ENCODE results near the gene NPEPPS.
A peak's percentile ranks its signal among the peaks of the same experiment; 100 is the strongest.
"Not testable (repeated sequence)": the region's sequence is repeated elsewhere in the genome, so short reads cannot be mapped to it uniquely, and the experiment has no call there.

The NPEPPS gene

DNA sequence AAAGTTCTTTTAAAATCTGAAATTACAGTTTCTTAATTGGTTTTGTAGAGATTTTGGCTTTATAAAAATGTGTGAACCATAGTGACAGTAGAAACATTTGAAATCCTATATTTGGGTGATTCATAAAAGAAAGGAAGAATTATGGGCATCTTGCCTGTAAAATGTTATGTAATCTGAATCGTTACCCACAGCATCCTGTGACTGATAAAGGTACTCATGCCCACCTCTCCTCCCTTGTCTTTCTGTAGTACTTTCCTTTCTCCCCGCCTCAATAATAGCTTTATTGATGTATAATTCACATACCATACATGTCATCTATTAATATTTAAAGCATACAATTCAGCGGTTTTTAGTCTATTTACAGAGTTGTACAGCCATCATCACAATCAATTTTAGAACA, 36.4 kb downstream of the NPEPPS start:
- DNase-seq: not testable (repeated sequence)

DNA sequence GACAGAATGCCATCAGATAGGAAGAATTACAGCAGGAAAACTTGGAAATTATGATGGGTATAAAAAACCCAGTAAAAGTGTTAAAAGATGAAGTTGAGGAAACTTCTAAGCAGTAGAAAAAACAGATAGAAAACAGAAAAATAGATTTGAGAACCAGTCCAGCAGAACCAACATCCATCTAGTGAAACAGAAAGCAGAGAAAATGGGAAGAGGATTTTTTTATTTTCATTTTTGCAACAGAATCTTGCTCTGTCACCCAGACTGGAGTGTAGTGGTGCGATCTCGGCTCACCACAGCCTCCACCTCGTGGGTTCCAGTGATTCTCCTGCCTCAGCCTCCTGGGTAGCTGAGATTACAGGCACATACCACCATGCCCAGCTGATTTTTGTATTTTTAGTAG, 41.7 kb downstream of the NPEPPS start:
- DNase-seq: not testable (repeated sequence)

GRCh38 chr17:47582416-47582815, 51.5 kb downstream of the NPEPPS start:
- not testable (repeated sequence) for DNase-seq

DNA sequence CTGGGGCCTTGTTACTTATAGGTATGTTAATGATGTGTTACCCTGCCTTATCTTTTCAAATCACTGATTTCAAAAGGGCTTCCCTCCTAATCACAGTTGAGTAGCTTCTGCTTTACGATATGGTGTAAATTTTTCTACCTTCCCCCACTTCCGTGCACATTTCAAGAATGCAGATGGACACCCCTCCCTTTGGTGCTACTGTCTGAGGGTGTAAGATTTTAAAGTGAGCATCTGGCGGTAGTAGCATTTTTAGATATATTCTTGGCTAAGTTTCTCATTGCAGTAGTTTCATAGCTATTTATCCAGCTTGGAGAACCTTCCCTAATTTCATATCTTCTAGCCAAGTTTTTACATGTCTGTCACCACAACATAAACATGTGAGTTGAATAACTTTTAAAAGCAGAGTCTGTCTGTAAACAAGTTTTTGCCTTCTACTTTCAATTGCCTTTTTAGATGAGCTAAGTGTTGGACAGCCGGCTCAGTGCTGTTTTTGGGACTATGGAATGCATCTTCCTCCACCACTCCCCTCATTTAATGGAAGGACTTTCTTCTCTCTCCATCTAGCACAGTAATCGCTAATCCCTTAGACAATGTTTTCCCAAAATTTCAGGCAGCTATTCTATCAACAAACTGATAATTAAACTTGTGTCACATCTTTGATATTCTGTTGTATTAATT, 55.6 kb downstream of the NPEPPS start:
- not testable (repeated sequence) for DNase-seq

DNA sequence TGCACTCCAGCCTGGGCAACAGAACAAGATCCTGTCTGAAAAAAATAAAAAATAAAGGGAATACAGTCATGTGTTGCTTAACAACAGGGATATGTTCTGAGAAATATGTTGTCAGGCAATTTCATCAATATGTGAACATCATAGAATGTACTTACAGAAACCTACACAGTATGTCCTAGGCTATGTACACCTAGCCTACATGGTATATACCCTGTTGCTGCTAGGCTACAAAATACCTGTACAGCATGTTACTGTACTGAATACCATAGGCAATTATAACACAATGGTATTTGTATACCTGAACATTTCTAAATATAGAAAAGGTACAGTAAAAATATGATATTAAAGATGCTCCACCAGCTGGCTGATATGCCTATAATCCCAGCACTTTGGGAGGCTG, 62.6 kb downstream of the NPEPPS start:
- not testable (repeated sequence) for DNase-seq

GRCh38 chr17:47603830-47604597, 73.1 kb downstream of the NPEPPS start:
- no peak for DNase-seq

DNA sequence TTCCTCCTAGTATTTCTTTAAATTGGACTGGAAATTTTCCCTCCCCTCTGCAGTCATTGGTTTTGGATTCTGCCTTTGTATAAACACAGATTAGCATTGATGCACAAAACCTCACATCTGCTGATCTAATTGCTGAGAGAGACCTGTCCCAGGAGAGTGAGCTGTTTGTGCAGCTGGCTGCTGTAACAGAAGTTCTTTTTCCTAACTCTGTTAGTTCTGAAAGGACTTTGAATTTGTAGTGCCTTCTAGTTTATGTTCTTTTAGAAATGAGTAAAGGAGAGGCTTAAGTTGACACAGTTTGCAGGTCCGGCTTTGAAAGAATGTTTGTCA, 73.7 kb downstream of the NPEPPS start:
- DNase-seq: no peak

DNA sequence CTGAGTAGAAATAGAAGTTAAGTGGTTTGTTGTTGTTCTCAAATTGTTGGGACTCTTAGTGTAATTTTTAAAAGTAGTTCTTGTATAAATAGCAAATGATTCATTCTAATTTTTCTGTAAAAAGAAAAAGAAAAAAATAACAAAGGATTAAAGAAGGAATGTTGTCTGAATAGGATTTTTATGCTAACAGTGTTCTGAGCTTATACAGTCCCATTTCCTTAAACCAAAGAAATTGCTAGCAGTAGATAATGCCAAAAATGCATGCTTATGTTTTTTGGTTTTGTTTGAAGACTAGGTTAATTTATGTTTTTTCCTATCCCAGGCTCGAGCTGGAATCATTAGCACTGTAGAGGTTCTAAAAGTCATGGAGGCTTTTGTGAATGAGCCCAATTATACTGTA, 74.1 kb downstream of the NPEPPS start:
- no peak for DNase-seq

- no peak for DNase-seq
Observed at GRCh38 chr17:47607481-47607880, 76.6 kb downstream of the NPEPPS start.

GRCh38 chr17:47611372-47612350, 80.8 kb downstream of the NPEPPS start:
- no peak for DNase-seq

- DNase-seq: no peak
Observed at GRCh38 chr17:47615766-47616424, 85.0 kb downstream of the NPEPPS start.

DNA sequence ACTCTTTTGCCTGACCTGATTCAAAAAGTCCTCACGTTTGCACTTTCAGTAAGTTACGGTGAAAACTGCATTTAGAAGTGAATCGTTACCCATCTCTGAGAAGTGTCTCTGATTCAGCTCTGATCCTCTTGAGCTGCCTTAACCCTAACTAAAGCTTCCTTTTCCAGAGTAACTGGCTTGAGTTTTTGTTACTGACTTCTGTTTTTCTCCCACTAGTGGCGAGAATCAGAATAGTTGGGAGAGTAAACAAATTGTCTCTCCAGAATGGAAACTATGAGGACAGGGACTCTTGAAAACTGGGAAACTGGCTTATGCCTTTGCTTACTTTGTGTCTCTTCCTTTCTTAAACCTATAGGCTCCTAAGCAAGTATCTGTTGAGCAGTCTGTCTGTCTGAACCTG, 87.5 kb downstream of the NPEPPS start:
- DNase-seq: no peak

- DNase-seq: no peak
Observed at GRCh38 chr17:47620503-47621245, 89.8 kb downstream of the NPEPPS start.

DNA sequence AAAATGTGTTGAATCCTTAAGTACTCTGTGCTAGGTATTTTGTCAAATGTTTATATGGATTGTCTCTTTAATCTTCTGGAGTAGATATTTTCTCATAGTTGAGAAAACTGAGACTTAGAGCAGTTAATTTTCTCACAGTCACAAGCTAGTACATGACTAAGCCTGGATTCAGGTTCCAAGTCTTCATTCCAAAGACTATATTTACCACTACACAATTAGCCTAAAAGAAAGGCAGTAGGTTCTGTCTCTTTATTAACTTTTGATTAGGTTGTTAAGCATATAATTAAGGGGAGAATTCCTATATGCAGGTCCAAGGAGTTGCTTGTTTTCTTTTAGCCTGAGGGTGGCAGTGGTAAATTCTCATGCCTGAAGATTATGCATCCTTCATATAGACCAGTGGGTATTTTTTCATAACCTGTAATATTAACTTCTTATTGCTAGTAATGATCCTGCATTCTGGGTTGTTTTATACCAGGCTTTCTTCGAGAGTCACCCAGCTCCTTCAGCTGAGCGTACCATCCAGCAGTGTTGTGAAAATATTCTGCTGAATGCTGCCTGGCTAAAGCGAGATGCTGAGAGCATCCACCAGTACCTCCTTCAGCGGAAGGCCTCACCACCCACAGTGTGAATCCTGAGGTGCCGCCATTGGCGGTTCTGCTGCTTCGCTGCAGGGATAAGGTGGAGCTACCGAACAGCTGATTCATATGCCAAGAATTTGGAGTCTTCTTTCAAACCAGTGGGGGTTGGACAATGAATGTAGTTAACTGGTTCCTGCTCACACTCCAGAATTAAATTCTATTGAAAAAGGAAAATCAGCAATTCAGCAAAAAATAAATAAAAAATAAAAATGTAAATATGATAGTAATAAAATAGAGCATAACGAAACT, 90.6 kb downstream of the NPEPPS start:
- DNase-seq: peak; percentile 98

- no peak for DNase-seq
Observed at GRCh38 chr17:47622180-47622549, 91.3 kb downstream of the NPEPPS start.

DNA sequence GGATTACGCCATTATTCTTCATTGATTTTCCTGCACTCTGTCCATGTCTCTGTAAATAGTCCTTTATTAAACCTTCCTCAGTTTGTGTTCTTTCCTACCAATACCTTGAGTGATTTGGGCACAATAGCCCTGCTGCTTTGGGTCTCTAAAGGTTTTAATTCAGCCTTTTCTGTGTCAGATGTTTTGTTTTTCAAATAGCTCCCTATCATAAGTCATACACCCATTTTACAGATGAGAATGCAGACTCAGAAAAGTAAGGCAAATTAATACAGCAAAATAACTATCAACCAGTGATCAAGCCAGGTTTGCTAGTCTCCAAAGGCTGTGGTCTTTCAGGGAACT, 93.8 kb downstream of the NPEPPS start:
- no peak for DNase-seq

- DNase-seq: no peak
Observed at GRCh38 chr17:47628014-47628566, 97.2 kb downstream of the NPEPPS start.

DNA sequence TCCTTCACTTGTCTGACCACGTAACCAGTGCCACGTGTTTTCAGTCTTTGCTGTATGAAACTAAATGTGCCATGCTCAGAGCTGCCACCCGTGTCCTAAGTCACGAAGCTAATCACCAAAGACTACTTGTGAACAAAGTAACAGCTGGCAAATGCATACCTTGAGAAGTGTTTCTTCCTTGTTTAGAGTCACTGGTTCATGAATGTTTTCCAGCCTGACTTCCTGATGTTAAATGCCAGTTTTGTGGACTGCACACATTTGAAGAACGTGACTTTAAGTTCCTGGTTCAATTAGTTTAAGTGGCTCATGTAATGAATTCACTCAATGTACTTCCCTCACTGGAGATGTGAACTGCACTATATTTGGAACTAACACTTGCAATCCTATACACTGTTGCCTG, 98.9 kb downstream of the NPEPPS start:
- DNase-seq: no peak

DNA sequence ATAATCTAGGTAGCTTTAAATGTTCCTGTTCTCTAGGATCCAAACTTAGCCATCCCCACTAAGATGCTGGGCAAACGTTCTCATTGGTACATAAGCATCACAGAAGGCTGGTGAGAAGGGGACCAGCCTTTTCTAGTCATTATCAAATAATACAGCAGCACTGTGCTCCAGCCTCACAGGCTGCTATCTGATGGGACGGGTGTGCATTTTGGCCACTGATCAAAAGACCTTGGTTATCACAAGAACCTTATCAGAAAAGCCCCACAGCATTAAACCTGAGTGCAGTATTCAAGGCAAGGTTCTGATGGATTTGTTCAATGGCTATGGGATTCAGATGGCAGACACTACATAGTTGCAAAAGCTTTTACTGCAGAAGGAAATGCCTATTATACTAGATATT, 99.7 kb downstream of the NPEPPS start:
- no peak for DNase-seq

GRCh38 chr17:47632991-47633390, 102.1 kb downstream of the NPEPPS start:
- DNase-seq: no peak

GRCh38 chr17:47633996-47634395, 103.1 kb downstream of the NPEPPS start:
- DNase-seq: no peak

Measured in islet precursor cell (in vitro differentiated cells).